Endothelial cell (in vitro differentiated cells): ENCODE results near the gene COL13A1. TPM values are rescaled to one million over a fixed set of nuclear protein-coding genes. Genes with fewer than 3 reads are reported as not detected.

ENCODE experiments used
- DNase-seq: peaks from one replicate; pipeline ENCODE4 v3.0.0; 2021; ENCODE audit warnings: low spot score
- H3K27ac Mint-ChIP-seq: one replicate; pipeline ENCODE4 v1.8.0; 2021; ENCODE audit warnings: mixed read lengths, inconsistent platforms; ENCODE audit not compliant: unreplicated experiment
- H3K27me3 Mint-ChIP-seq: one replicate; pipeline ENCODE4 v1.8.0; 2021; ENCODE audit warnings: mild to moderate bottlenecking, moderate library complexity, mixed read lengths, inconsistent platforms; ENCODE audit not compliant: unreplicated experiment
- H3K36me3 Mint-ChIP-seq: one replicate; pipeline ENCODE4 v1.8.0; 2021; ENCODE audit warnings: mild to moderate bottlenecking, low read depth, mixed read lengths, inconsistent platforms; ENCODE audit not compliant: unreplicated experiment
- H3K4me1 Mint-ChIP-seq: one replicate; pipeline ENCODE4 v1.8.0; 2021; ENCODE audit warnings: mild to moderate bottlenecking, mixed read lengths, inconsistent platforms; ENCODE audit not compliant: unreplicated experiment
- H3K4me3 Mint-ChIP-seq: one replicate; pipeline ENCODE4 v1.8.0; 2021; ENCODE audit warnings: mild to moderate bottlenecking, mixed read lengths, inconsistent platforms; ENCODE audit not compliant: unreplicated experiment
- H3K9me3 Mint-ChIP-seq: one replicate; pipeline ENCODE4 v1.8.0; 2021; ENCODE audit warnings: mixed read lengths, inconsistent platforms; ENCODE audit not compliant: unreplicated experiment
- CTCF ChIP-seq: fragments of 200-600 bp; sonication (generic); IDR thresholded peaks from one replicate; pipeline ENCODE4 v1.5.0; 2021; ENCODE audit warnings: antibody characterized with exemption; ENCODE audit not compliant: unreplicated experiment
- total RNA-seq: library from RNA; stranded (reverse); fragmentation: NEBNext Ultra II Directional; extraction: Animal tissue kit (Norgen Biotek cat#: 25700); gene quantifications from one replicate; pipeline ENCODE4 v1.2.1, GENCODE V29; 2021; ENCODE audit not compliant: unreplicated experiment

Gene COL13A1
- total RNA-seq, 1 donor from 2014 or later: 22.6 TPM

GRCh38 chr10:69786791-69787190 is 14.9 kb upstream of the COL13A1 start:
- H3K27ac Mint-ChIP-seq: no peak overlapping the region
- peak; percentile 21 for DNase-seq
- no peaks in the 10 kb centered on the region for H3K4me1 Mint-ChIP-seq
- no peaks in the 10 kb centered on the region for H3K27me3 Mint-ChIP-seq
- TF ChIP-seq CTCF: no peak
- H3K36me3 Mint-ChIP-seq: no peaks in the 10 kb centered on the region
- no peak overlapping the region for H3K4me3 Mint-ChIP-seq
- H3K9me3 Mint-ChIP-seq: no peaks in the 10 kb centered on the region

- H3K4me3 Mint-ChIP-seq: no peak overlapping the region
- no peak for TF ChIP-seq CTCF
- H3K27me3 Mint-ChIP-seq: no peaks in the 10 kb centered on the region
- peaks cover 2% of the 10 kb centered on the region for H3K4me1 Mint-ChIP-seq
- no peak overlapping the region for H3K27ac Mint-ChIP-seq
- no peaks in the 10 kb centered on the region for H3K9me3 Mint-ChIP-seq
- no peaks in the 10 kb centered on the region for H3K36me3 Mint-ChIP-seq
- no peak for DNase-seq
Measured at GRCh38 chr10:69787681-69788080, 14.0 kb upstream of the COL13A1 start.

- Mint-ChIP-seq H3K27me3 (no peaks in the 10 kb centered on the region), H3K27ac (no peak overlapping the region), H3K9me3 (no peaks in the 10 kb centered on the region), H3K4me3 (no peak overlapping the region), H3K4me1 (peaks cover 3% of the 10 kb centered on the region), H3K36me3 (no peaks in the 10 kb centered on the region)
- peak; percentile 98 for TF ChIP-seq CTCF
- peak; percentile 38 for DNase-seq
Measured at GRCh38 chr10:69789164-69789576, 12.5 kb upstream of the COL13A1 start.

GRCh38 chr10:69791812-69792211 is 9.9 kb upstream of the COL13A1 start:
- H3K27me3 Mint-ChIP-seq: peaks cover 1% of the 10 kb centered on the region
- peaks cover 3% of the 10 kb centered on the region for H3K4me1 Mint-ChIP-seq
- DNase-seq: no peak
- H3K4me3 Mint-ChIP-seq: no peak overlapping the region
- no peak for TF ChIP-seq CTCF
- no peaks in the 10 kb centered on the region for H3K9me3 Mint-ChIP-seq
- H3K27ac Mint-ChIP-seq: no peak overlapping the region
- H3K36me3 Mint-ChIP-seq: no peaks in the 10 kb centered on the region

GRCh38 chr10:69792341-69792740 is 9.4 kb upstream of the COL13A1 start:
- TF ChIP-seq CTCF: no peak
- Mint-ChIP-seq H3K4me1 (peaks cover 3% of the 10 kb centered on the region), H3K9me3 (no peaks in the 10 kb centered on the region), H3K27ac (no peak overlapping the region), H3K27me3 (peaks cover 2% of the 10 kb centered on the region), H3K4me3 (no peak overlapping the region), H3K36me3 (no peaks in the 10 kb centered on the region)
- DNase-seq: no peak
